GM20000 (cell line): Measurements from ENCODE around the gene CHST3.

Experiments
- DNase-seq: peaks from one replicate; pipeline ENCODE4 v3.0.0; 2012; ENCODE audit warnings: low spot score
- TF ChIP-seq, protein P1 (sequence below): IDR thresholded peaks from 2 replicates; pipeline ENCODE4 v1.5.1; 2012; ENCODE audit warnings: mild to moderate bottlenecking, control low read depth; ENCODE audit errors: extremely low read depth, missing control alignments

CHST3 gene

DNA sequence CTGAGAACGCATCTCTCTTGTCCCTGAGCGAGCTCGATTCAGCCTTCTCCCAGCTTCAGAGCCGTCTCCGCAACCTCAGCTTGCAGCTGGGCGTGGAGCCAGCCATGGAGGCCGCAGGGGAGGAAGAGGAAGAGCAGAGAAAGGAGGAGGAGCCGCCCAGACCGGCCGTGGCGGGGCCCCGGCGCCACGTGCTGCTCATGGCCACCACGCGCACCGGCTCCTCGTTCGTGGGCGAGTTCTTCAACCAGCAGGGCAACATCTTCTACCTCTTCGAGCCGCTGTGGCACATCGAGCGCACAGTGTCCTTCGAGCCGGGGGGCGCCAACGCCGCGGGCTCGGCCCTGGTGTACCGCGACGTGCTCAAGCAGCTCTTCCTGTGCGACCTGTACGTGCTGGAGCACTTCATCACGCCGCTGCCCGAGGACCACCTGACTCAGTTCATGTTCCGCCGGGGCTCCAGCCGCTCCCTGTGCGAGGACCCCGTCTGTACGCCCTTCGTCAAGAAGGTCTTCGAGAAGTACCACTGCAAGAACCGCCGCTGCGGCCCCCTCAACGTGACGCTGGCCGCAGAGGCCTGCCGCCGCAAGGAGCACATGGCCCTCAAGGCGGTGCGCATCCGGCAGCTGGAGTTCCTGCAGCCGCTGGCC is 43.2 kb downstream of the CHST3 start:
- no peak for DNase-seq
- TF ChIP-seq, protein P1, sequence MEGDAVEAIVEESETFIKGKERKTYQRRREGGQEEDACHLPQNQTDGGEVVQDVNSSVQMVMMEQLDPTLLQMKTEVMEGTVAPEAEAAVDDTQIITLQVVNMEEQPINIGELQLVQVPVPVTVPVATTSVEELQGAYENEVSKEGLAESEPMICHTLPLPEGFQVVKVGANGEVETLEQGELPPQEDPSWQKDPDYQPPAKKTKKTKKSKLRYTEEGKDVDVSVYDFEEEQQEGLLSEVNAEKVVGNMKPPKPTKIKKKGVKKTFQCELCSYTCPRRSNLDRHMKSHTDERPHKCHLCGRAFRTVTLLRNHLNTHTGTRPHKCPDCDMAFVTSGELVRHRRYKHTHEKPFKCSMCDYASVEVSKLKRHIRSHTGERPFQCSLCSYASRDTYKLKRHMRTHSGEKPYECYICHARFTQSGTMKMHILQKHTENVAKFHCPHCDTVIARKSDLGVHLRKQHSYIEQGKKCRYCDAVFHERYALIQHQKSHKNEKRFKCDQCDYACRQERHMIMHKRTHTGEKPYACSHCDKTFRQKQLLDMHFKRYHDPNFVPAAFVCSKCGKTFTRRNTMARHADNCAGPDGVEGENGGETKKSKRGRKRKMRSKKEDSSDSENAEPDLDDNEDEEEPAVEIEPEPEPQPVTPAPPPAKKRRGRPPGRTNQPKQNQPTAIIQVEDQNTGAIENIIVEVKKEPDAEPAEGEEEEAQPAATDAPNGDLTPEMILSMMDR: no peak

DNA sequence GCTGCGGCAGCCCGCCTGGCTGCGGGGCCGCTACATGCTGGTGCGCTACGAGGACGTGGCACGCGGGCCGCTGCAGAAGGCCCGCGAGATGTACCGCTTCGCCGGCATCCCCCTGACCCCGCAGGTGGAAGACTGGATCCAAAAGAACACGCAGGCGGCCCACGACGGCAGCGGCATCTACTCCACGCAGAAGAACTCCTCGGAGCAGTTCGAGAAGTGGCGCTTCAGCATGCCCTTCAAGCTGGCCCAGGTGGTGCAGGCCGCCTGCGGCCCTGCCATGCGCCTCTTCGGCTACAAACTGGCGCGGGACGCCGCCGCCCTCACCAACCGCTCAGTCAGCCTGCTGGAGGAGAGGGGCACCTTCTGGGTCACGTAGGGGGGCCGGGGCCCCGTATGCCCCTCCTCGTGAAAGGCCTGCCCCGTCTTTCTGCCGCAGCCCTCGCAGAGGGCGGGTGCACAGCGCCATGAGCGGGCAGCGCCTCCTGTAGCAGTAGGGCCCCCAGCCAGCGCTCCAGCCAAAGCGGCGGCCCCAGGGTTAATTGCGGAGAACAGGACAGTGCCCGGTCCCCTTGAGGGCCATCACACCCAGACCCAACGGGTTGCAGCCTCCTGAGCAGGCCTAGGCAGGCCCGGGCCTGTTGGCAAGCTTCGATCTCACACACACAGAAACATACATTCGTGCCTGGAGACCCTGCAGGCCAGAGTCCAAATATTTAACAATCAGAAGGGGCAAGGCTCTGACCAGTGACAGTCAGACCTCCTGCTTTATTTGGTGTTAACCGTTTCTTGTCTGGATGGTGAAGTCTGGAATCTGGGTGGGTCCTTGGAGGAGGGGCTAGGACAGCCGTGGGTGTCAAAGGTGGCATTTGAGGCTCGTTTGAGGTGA is 44.1 kb downstream of the CHST3 start:
- TF ChIP-seq, protein P1: no peak
- DNase-seq: no peak

DNA sequence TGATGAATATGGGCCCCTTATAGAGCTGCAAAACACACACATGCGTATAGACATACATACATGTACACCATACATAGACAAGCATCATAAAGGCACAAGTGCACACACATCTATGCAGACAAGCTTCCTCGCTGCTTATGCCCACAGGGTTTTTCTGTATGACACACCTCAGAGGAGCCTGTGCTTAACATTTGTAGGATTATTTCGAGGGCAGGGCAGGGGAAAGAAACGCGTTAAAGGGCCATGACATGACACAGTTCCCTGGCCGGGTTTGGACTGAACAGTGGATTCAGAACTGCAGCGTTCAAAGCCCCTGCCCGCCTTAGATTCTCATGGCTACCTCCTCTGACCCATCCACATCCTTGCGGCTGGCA is 44.8 kb downstream of the CHST3 start:
- no peak for DNase-seq
- TF ChIP-seq, protein P1: no peak

DNA sequence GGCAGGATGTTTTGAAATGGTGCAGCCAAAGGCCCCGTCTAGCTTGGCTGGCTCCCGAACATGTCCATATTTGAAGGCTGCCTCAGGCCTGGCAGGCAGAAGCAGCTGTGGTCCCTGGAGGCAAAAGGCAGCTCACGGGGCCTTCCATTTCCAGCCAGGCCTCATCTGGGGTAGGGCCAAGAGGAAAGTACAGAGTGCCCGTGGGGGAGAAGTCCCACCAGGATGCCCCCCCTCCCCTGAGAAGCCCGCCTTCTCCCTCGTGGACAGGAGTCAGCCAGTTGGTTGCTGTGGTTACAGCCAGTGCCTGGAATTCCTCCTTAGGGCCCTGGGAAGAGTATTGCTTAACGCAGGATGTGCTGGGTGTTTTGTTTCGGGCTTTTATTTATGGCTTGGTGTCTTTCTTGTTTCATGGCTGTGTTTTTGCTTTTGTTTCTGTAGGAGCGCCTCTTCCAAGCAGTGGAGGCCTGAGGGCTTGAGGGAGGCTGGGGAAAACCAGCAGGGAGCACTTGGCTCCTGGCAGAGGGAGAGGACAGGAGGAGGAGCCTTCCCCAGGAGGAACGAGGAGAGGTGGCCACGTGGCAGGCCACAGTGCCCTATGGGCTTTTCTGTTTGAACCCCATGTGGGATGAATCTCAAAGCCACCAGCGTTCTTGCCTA is 45.4 kb downstream of the CHST3 start:
- no peak for DNase-seq
- TF ChIP-seq, protein P1: no peak

DNA sequence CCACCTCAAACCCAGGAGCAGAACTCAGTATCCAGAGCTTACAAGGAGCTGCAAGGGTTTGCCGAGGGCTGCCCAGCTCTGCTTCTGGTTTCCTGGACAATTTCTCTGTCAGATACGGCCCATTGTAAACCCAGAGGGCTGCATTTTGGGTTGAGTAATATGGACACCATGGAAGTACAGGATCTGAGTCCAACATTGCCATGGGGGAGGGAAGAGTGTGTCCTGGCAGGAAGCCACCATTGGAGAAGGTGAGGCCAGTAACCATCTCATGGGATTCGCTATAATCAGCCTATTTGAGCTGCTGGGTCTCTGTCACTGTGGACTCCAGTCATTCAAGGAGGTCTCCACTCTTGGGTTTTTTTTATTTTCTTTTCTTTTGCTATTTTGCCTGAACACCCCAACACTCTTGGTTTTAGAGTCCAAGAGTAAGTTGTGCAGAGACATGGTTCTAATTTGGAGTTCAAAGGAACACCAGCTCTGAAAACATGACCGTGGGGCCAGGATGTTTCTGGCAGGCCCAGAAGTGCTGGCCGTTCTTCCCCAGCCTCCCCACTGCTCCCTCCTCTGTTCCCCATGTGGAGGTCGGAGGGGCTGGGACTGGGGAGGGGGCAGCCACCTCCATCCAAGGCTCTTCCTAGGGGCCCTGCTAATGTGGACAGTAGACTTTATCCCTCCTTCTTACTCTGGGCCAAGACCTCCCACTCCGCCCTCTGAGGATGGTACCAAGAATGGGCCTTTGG is 46.2 kb downstream of the CHST3 start:
- no peak for DNase-seq
- TF ChIP-seq, protein P1: no peak

DNA sequence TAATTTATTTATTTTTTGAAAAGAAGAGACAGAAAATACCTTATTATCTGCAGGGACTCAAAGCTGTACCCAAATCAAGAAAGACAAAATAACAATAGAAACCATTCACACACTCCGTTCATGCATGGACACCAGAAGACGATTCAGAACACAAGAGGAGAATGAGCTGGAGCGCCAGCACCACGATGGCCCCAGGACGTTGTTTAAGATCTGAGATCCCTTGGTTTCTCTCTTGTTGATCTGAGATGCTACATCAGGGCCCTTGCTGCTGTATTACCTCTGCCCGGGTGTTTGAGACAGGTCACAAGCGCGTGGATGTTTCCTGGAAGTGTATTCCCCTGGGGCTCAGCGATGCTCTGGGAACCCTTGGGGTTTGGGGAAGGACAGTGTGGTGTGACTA is 46.8 kb downstream of the CHST3 start:
- TF ChIP-seq, protein P1: no peak
- DNase-seq: no peak
